Measurements from ENCODE around the gene PLCH1.

Gene PLCH1

DNA sequence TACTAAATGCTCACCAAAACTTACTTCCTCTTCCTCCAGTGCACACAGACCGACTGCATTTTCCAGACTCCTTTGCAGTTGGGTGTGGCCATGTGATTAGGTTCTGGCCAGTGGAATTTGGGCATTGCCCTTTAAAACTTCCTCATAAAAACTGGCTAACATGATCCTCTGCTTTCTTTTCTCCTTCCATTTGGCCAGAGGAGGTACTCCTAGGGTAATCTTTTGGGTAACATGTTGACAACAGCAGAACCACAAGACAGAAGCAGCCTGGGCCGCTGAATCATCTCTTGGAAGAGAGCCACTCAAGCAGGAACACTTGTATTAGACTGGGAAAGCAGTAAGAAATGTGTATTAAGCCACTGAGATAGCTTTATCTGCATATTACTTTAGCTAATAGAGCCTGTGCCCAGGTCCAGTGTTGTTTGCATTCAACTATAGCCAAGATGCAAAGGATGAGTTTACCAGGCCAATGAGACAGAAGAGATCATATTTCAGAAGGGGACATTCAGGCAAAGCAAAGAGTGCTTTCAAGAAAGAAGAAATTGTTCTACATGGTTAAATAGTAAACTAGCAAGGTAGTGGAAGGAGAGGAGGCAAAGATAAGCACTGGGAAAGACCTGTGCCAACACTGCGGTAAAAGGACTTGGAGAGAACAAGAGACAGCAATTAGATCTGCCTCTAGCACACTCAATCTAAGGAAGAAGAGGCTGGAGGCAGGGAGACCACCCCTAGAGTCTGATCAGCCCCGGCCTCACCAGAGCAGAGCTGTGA is 79.8 kb downstream of the PLCH1 start:
- TF ChIP-seq, protein P1, sequence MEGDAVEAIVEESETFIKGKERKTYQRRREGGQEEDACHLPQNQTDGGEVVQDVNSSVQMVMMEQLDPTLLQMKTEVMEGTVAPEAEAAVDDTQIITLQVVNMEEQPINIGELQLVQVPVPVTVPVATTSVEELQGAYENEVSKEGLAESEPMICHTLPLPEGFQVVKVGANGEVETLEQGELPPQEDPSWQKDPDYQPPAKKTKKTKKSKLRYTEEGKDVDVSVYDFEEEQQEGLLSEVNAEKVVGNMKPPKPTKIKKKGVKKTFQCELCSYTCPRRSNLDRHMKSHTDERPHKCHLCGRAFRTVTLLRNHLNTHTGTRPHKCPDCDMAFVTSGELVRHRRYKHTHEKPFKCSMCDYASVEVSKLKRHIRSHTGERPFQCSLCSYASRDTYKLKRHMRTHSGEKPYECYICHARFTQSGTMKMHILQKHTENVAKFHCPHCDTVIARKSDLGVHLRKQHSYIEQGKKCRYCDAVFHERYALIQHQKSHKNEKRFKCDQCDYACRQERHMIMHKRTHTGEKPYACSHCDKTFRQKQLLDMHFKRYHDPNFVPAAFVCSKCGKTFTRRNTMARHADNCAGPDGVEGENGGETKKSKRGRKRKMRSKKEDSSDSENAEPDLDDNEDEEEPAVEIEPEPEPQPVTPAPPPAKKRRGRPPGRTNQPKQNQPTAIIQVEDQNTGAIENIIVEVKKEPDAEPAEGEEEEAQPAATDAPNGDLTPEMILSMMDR (conservative IDR thresholded peaks at IDR 0.05) = no peak
- H3K27ac ChIP-seq = peak overlapping the region; percentile 12; the same call in 1 of the 2 replicates

DNA sequence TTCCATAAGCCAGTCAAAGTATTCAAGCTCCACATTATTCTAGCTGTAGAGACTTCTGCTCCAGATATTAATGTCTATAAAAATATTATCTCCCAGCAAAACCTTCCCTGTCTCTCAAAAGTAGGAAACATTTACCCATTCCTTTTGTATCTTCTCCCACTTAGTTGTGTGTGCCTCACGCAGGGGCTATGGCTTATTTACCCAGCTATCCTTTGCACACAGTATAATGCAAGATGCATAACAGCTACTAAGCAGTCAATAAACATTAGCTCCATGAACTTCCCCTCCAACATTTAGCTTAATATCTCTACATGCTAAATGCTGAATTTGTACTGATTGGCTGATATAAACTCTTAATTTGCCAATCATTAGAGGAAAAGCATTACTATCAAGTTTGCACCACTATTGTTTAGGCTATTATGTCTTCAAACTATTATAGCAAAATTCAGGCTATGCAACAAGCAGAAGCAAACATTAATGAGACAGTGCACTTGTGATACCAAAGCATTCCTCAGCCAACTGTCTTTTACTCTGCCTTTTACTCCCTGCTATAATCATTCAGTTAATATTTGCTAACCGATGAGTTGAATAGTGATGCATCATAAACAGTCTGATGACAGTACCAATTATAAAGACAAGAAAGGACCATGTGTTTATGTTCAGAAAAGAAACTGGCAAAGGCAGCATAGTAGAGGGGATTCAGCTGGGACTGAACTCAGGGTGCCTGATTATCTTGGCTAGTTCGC is 81.2 kb downstream of the PLCH1 start:
- TF ChIP-seq, protein P1 (conservative IDR thresholded peaks at IDR 0.05) = no peak
- H3K27ac ChIP-seq = no peak overlapping the region

DNA sequence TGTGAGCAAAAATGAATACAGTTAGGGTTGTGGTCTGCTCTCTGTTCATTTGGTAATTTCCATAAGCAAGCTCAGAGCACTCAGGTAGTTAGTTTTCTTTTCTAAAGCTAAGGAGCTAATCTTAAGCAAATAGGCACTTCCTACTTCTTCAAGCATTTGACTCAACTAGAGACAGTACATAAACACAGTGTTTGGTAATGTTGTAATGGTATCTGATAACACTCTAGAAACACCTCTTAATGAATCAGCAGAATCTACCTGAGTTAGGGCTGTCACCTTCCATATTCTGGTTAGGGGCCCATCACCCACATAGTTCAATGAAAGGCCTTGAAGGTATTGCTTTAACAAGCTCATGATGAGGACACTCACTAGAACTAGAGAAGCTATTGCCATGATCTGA is 83.1 kb downstream of the PLCH1 start:
- no peak overlapping the region for H3K27ac ChIP-seq
- TF ChIP-seq, protein P1 (conservative IDR thresholded peaks at IDR 0.05) = no peak

DNA sequence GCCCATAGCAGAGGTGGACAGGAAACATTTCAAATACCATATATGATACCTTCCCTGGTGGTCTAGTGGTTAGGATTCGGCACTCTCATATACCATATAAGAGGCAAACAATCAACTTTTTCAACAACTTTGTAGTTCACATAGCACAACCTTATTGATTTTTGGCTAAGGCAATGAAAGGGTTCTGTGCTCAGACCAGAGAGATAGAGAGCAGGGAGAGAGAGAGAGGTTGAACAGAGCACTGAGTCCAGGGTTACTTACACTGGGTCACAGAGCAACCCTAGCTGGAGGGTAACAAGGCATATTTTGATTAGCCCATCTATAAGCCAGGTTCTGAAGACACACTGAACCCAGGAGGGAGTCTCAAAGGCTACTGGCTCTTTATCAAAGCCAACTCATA is 83.8 kb downstream of the PLCH1 start:
- TF ChIP-seq, protein P1 (conservative IDR thresholded peaks at IDR 0.05) = no peak
- no peak overlapping the region for H3K27ac ChIP-seq

DNA sequence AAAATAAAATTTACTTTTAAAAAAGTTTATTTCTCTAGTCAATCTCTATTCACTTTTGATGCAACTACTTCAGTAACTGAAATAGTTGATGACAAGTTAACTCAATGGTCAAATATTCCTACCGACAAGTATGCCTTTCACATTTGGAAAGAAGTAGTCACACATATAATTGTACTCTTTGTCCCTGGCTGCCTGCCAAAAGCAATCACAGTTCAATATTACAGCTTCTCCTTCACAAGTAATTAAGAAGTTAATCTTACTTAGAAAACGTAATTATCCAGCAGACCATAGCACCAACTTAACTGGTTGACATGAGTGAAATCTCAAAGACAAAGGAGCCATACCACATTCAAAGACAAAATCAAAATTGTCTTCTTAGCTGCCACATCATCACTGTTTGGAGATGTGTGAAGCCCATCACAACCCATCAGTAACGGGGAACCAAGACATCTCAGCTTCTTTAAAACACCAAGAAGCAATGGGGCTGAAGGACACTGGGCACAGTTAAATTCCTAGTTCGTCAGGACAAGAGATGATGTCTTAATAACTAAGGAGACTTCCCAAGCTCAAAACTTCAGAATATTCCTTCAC is 86.1 kb downstream of the PLCH1 start:
- TF ChIP-seq, protein P1 (conservative IDR thresholded peaks at IDR 0.05) = no peak
- no peak overlapping the region for H3K27ac ChIP-seq

DNA sequence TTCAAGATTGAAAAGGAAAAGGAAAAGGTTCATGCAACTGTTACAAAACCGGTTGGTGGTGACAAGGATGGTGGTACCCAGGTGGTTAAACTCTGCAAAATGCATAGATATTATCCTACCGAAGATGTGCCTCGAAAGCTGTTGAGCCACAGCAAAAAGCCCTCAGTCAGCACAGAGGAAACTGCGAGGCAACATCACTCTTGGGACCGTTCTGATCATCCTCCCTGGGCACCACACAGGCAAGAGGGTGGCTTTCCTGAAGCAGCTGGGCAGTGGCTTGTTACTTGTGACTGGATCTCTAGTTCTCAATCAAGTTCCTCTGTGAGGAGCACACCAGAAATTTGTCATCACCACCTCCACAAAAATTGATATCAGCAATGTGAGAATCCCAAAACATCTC is 86.9 kb downstream of the PLCH1 start:
- H3K27ac ChIP-seq = no peak overlapping the region
- TF ChIP-seq, protein P1 (conservative IDR thresholded peaks at IDR 0.05) = no peak

DNA sequence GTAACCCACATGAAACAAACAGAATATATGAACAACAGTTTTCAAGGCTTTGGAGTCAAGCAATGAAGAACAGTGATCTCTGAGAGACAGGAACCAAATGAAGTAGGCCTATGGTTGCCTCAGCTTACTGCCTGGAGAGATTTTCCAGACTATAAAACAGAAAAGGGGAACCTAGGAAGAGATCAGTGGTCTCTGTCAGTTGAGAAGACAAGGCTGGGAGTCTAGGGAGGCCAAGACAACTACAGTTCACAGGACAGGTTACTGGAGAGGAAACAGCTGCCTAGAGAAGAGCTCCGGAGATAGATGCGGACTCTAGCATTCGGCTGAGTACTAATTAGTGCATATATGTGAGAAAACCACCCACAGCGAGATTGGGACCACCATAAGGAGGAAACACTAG is 87.7 kb downstream of the PLCH1 start:
- TF ChIP-seq, protein P1 (conservative IDR thresholded peaks at IDR 0.05) = no peak
- no peak overlapping the region for H3K27ac ChIP-seq

Measured in VCaP (cell line).